SK-N-SH treated with all-trans-retinoic acid at 6 μM for 48 hours (cell line): ENCODE measurements around the gene PRKCG.

Source experiments
- ATAC-seq: fragments of 200-7000 bp; cut with Tn5 transposase; 3 replicates; pipeline ENCODE4 v1.9.1; 2020; ENCODE audit warnings: mild to moderate bottlenecking, moderate library complexity
- ARNTL ChIP-seq: fragments of 450-650 bp; formaldehyde crosslinking; IDR thresholded peaks from 2 replicates; pipeline ENCODE4 v1.5.0; 2020; ENCODE audit warnings: low read depth, mild to moderate bottlenecking, moderate library complexity, borderline replicate concordance
- BACH2 ChIP-seq: fragments of 250-450 bp; sonication (Bioruptor Pico); IDR thresholded peaks from 2 replicates; pipeline ENCODE4 v1.9.0; 2021; ENCODE audit warnings: mild to moderate bottlenecking, borderline replicate concordance
- CSDC2 ChIP-seq: fragments of 250-450 bp; sonication (Bioruptor Pico); IDR thresholded peaks from 2 replicates; pipeline ENCODE4 v1.5.0; 2020; ENCODE audit warnings: mild to moderate bottlenecking, moderate library complexity
- ESRRG ChIP-seq: fragments of 250-450 bp; sonication (Bioruptor Pico); IDR thresholded peaks from 2 replicates; pipeline ENCODE4 v1.6.1; 2021; ENCODE audit warnings: mild to moderate bottlenecking
- GLIS3 ChIP-seq: fragments of 250-450 bp; sonication (Bioruptor Pico); IDR thresholded peaks from 2 replicates; pipeline ENCODE4 v1.5.0; 2020; ENCODE audit warnings: mild to moderate bottlenecking, moderate library complexity
- ISL1 ChIP-seq: fragments of 250-450 bp; sonication (Bioruptor Pico); IDR thresholded peaks from 2 replicates; pipeline ENCODE4 v2.1.2; 2022; ENCODE audit warnings: mild to moderate bottlenecking, moderate library complexity
- OSR1 ChIP-seq: fragments of 250-450 bp; sonication (Bioruptor Pico); IDR thresholded peaks from 2 replicates; pipeline ENCODE4 v1.8.0; 2022; ENCODE audit warnings: moderate library complexity, mild to moderate bottlenecking, inconsistent platforms
- PPARA ChIP-seq: fragments of 250-450 bp; sonication (Bioruptor Pico); IDR thresholded peaks from 2 replicates; pipeline ENCODE4 v1.5.0; 2020; ENCODE audit warnings: mild to moderate bottlenecking, borderline replicate concordance
- RARB ChIP-seq: fragments of 250-450 bp; sonication (Bioruptor Pico); IDR thresholded peaks from 2 replicates; pipeline ENCODE4 v1.8.0; 2021; ENCODE audit warnings: mild to moderate bottlenecking, moderate library complexity
- SNAI2 ChIP-seq: fragments of 250-450 bp; sonication (Bioruptor Pico); IDR thresholded peaks from 2 replicates; pipeline ENCODE4 v1.5.0; 2020; ENCODE audit warnings: mild to moderate bottlenecking, moderate library complexity
- TCF4 ChIP-seq: fragments of 250-450 bp; sonication (Bioruptor Pico); IDR thresholded peaks from 2 replicates; pipeline ENCODE4 v1.8.0; 2021; ENCODE audit warnings: mild to moderate bottlenecking, moderate library complexity, borderline replicate concordance
- ZC3H10 ChIP-seq: fragments of 250-450 bp; sonication (Bioruptor Pico); IDR thresholded peaks from 2 replicates; pipeline ENCODE4 v1.5.1; 2021; ENCODE audit warnings: mild to moderate bottlenecking, moderate library complexity
- ZFP30 ChIP-seq: fragments of 450-650 bp; formaldehyde crosslinking; IDR thresholded peaks from 2 replicates; pipeline ENCODE4 v1.5.0; 2022; ENCODE audit warnings: mild to moderate bottlenecking, moderate library complexity
- ZNF565 ChIP-seq: fragments of 450-650 bp; formaldehyde crosslinking; conservative IDR thresholded peaks from 2 replicates; pipeline ENCODE4 v1.5.0; 2020; ENCODE audit warnings: low read depth, mild to moderate bottlenecking, moderate library complexity
- ZNF70 ChIP-seq: fragments of 450-650 bp; formaldehyde crosslinking; IDR thresholded peaks from 2 replicates; pipeline ENCODE4 v1.5.0; 2020; ENCODE audit warnings: mild to moderate bottlenecking, moderate library complexity
- ZNF8 ChIP-seq: fragments of 450-650 bp; formaldehyde crosslinking; IDR thresholded peaks from 2 replicates; pipeline ENCODE4 v1.5.0; 2020; ENCODE audit warnings: mild to moderate bottlenecking, moderate library complexity
- TF ChIP-seq, protein P1 (sequence below): fragments of 250-450 bp; sonication (Bioruptor Pico); IDR thresholded peaks from 2 replicates; pipeline ENCODE4 v1.5.0; 2020; ENCODE audit warnings: mild to moderate bottlenecking, moderate library complexity
- TF ChIP-seq, protein P2 (sequence below): fragments of 250-450 bp; sonication (Bioruptor Pico); IDR thresholded peaks from 2 replicates; pipeline ENCODE4 v1.5.1; 2020; ENCODE audit warnings: low read depth, mild to moderate bottlenecking, moderate library complexity
- TF ChIP-seq, protein P3 (sequence below): fragments of 250-450 bp; sonication (Bioruptor Pico); IDR thresholded peaks from 2 replicates; pipeline ENCODE4 v1.8.0; 2021; ENCODE audit warnings: low read depth, mild to moderate bottlenecking, moderate library complexity, borderline replicate concordance
- TF ChIP-seq, protein P4 (sequence below): fragments of 250-450 bp; sonication (Bioruptor Pico); IDR thresholded peaks from 2 replicates; pipeline ENCODE4 v1.5.1; 2021; ENCODE audit warnings: mild to moderate bottlenecking, moderate library complexity
- TF ChIP-seq, protein P5 (sequence below): fragments of 250-450 bp; sonication (Bioruptor Pico); IDR thresholded peaks from 2 replicates; pipeline ENCODE4 v1.8.0; 2020; ENCODE audit warnings: mild to moderate bottlenecking, moderate library complexity, borderline replicate concordance

PRKCG gene

DNA sequence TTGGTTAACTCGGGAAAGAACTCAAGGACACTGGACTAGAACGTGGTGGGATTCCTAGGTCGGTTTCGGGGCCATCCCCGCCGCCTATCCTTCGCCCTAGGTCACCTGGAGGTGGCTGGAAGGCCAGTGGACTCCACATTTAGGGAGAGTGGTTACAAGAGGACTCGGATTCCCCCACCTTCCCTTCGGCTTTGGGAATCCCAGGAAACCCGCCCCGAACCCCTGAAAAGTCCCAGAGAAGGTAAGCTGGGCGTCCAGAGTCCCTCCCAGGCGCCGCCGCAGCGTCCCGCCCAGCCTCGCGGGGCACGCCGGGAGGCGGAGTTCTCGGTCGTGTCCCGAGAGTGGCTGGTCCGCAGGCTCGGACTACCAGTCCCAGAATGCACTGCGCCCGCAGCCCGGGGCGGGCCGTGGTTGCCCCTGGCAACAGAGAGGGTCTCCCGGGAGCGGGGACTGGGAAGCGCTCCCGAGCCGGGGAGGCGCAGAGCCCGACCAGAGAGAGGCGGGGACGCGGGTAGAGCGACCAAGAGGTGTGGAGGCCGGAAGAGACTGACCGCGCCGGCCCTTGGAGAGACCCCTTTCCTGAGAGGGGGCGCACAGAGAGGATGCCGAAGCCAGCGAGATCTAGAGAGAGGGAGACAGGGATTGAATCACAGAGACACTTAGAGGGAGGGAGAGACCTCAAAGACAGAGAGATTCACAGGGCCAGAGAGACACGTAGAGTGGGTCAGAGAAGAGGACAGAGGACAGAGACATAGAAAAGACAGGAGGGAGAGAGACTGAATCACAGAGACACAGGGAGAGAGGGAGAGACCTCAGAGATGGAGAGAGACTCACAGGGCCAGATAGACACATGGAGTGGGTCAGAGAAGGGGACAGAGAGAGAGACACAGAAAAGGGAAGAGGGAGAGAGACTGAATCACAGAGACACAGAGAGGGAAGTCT is 2.6 kb upstream of the PRKCG start:
- TF ChIP-seq ZNF70 (CRISPR knock-in tag) = no peak
- TF ChIP-seq, protein P1, sequence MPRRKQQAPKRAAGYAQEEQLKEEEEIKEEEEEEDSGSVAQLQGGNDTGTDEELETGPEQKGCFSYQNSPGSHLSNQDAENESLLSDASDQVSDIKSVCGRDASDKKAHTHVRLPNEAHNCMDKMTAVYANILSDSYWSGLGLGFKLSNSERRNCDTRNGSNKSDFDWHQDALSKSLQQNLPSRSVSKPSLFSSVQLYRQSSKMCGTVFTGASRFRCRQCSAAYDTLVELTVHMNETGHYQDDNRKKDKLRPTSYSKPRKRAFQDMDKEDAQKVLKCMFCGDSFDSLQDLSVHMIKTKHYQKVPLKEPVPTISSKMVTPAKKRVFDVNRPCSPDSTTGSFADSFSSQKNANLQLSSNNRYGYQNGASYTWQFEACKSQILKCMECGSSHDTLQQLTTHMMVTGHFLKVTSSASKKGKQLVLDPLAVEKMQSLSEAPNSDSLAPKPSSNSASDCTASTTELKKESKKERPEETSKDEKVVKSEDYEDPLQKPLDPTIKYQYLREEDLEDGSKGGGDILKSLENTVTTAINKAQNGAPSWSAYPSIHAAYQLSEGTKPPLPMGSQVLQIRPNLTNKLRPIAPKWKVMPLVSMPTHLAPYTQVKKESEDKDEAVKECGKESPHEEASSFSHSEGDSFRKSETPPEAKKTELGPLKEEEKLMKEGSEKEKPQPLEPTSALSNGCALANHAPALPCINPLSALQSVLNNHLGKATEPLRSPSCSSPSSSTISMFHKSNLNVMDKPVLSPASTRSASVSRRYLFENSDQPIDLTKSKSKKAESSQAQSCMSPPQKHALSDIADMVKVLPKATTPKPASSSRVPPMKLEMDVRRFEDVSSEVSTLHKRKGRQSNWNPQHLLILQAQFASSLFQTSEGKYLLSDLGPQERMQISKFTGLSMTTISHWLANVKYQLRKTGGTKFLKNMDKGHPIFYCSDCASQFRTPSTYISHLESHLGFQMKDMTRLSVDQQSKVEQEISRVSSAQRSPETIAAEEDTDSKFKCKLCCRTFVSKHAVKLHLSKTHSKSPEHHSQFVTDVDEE (CRISPR knock-in tag) = 0 out of 2 replicates have a peak, but pooled peaks have one; percentile 34
- peak; percentile 88 for ATAC-seq

DNA sequence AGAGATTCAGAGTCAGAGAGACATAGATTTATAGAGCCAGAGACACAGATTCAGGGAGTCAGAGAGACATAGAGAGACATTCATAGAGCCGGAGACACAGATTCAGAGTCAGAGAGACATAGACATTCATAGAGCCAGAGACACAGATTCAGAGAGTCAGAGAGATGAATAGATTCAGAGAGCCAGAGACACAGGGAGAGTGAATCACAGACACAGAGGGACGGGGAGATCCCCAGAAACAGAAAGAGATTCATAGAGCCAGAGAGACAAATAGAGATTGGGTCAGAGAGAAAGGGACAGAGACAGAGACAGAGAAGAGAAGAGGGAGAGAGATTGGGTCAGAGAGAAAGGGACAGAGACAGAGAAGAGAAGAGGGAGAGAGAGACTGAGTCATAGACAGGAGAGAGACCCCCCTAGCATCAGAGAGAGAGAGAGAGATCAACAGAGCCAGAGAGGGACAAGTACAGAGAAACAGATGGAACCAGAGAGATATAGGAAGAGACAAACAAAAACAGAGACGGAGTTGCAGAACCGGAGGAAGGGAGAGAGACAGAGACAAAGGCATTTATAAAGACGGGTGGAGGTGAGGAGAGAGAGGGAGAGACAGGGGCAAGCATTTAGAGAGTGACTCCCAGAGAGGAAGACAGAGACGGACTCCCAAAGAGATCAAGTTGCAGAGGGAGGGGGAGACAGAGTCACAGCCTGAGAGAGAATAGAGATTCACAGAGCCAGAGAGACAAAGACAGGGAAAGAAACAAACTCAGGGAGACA is 1.1 kb upstream of the PRKCG start:
- no peak for ATAC-seq
- TF ChIP-seq, protein P2, sequence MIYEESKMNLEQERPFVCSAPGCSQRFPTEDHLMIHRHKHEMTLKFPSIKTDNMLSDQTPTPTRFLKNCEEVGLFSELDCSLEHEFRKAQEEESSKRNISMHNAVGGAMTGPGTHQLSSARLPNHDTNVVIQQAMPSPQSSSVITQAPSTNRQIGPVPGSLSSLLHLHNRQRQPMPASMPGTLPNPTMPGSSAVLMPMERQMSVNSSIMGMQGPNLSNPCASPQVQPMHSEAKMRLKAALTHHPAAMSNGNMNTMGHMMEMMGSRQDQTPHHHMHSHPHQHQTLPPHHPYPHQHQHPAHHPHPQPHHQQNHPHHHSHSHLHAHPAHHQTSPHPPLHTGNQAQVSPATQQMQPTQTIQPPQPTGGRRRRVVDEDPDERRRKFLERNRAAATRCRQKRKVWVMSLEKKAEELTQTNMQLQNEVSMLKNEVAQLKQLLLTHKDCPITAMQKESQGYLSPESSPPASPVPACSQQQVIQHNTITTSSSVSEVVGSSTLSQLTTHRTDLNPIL (CRISPR knock-in tag) = no peak
- TF ChIP-seq ZC3H10 (CRISPR knock-in tag) = no peak
- TF ChIP-seq ZNF70 (CRISPR knock-in tag) = no peak
- no peak for TF ChIP-seq ZNF565 (CRISPR knock-in tag)
- no peak for TF ChIP-seq ESRRG (CRISPR knock-in tag)
- no peak for TF ChIP-seq BACH2 (CRISPR knock-in tag)
- TF ChIP-seq ZNF8 (CRISPR knock-in tag) = no peak
- no peak for TF ChIP-seq ISL1
- no peak for TF ChIP-seq CSDC2 (CRISPR knock-in tag)
- no peak for TF ChIP-seq OSR1
- TF ChIP-seq PPARA (CRISPR knock-in tag) = no peak
- TF ChIP-seq, protein P3, sequence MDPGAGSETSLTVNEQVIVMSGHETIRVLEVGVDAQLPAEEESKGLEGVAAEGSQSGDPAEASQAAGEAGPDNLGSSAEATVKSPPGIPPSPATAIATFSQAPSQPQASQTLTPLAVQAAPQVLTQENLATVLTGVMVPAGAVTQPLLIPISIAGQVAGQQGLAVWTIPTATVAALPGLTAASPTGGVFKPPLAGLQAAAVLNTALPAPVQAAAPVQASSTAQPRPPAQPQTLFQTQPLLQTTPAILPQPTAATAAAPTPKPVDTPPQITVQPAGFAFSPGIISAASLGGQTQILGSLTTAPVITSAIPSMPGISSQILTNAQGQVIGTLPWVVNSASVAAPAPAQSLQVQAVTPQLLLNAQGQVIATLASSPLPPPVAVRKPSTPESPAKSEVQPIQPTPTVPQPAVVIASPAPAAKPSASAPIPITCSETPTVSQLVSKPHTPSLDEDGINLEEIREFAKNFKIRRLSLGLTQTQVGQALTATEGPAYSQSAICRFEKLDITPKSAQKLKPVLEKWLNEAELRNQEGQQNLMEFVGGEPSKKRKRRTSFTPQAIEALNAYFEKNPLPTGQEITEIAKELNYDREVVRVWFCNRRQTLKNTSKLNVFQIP = no peak
- TF ChIP-seq, protein P4, sequence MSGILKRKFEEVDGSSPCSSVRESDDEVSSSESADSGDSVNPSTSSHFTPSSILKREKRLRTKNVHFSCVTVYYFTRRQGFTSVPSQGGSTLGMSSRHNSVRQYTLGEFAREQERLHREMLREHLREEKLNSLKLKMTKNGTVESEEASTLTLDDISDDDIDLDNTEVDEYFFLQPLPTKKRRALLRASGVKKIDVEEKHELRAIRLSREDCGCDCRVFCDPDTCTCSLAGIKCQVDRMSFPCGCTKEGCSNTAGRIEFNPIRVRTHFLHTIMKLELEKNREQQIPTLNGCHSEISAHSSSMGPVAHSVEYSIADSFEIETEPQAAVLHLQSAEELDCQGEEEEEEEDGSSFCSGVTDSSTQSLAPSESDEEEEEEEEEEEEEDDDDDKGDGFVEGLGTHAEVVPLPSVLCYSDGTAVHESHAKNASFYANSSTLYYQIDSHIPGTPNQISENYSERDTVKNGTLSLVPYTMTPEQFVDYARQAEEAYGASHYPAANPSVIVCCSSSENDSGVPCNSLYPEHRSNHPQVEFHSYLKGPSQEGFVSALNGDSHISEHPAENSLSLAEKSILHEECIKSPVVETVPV = no peak
- no peak for TF ChIP-seq ARNTL
- no peak for TF ChIP-seq ZFP30 (CRISPR knock-in tag)
- TF ChIP-seq TCF4 = no peak
- TF ChIP-seq, protein P5, sequence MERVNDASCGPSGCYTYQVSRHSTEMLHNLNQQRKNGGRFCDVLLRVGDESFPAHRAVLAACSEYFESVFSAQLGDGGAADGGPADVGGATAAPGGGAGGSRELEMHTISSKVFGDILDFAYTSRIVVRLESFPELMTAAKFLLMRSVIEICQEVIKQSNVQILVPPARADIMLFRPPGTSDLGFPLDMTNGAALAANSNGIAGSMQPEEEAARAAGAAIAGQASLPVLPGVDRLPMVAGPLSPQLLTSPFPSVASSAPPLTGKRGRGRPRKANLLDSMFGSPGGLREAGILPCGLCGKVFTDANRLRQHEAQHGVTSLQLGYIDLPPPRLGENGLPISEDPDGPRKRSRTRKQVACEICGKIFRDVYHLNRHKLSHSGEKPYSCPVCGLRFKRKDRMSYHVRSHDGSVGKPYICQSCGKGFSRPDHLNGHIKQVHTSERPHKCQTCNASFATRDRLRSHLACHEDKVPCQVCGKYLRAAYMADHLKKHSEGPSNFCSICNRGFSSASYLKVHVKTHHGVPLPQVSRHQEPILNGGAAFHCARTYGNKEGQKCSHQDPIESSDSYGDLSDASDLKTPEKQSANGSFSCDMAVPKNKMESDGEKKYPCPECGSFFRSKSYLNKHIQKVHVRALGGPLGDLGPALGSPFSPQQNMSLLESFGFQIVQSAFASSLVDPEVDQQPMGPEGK = no peak

DNA sequence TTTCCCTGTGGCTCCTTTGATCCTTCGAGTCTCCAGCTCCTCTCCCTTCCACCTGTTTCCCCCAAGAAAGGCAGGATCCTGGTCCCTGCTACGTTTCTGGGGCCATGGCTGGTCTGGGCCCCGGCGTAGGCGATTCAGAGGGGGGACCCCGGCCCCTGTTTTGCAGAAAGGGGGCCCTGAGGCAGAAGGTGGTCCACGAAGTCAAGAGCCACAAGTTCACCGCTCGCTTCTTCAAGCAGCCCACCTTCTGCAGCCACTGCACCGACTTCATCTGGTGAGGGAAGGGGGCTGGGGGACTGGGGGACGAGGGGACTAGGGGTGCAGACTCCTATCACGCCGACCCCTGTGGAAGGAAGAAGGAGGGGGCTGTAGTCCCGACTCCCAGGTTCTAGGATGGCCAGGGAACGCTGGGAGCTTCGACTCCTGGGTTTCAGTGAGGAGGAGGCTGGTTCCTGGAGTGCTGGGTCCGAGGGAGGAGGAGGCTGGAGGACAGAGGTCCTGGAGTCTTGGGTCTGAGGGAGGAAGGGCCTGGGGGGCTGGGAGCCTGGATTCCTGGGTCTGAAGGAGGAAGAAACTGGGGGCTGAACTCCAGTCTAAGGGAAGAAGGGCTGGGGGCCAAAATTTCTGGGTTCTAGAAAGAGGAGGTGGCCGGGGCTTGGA is 524 bp downstream of the PRKCG start:
- ATAC-seq = no peak
- TF ChIP-seq, protein P5 = no peak
- no peak for TF ChIP-seq CSDC2 (CRISPR knock-in tag)
- no peak for TF ChIP-seq PPARA (CRISPR knock-in tag)
- no peak for TF ChIP-seq SNAI2 (CRISPR knock-in tag)
- no peak for TF ChIP-seq BACH2 (CRISPR knock-in tag)
- no peak for TF ChIP-seq ARNTL
- TF ChIP-seq, protein P3 = no peak
- TF ChIP-seq TCF4 = no peak
- TF ChIP-seq OSR1 = no peak
- TF ChIP-seq RARB (CRISPR knock-in tag) = no peak
- TF ChIP-seq GLIS3 (CRISPR knock-in tag) = no peak
- TF ChIP-seq ZNF70 (CRISPR knock-in tag) = no peak
- TF ChIP-seq ZC3H10 (CRISPR knock-in tag) = no peak
- TF ChIP-seq ZNF8 (CRISPR knock-in tag) = no peak
- TF ChIP-seq ESRRG (CRISPR knock-in tag) = no peak
- no peak for TF ChIP-seq ZFP30 (CRISPR knock-in tag)
- no peak for TF ChIP-seq ZNF565 (CRISPR knock-in tag)
